ENCODE measurements around the gene SKI. TPM values are rescaled to one million over a fixed set of nuclear protein-coding genes. Genes with fewer than 3 reads are reported as not detected.

The SKI gene
- total and polyA plus RNA-seq, 2 experiments from 2014 or later, result 9.3 to 66.8 TPM

DNA sequence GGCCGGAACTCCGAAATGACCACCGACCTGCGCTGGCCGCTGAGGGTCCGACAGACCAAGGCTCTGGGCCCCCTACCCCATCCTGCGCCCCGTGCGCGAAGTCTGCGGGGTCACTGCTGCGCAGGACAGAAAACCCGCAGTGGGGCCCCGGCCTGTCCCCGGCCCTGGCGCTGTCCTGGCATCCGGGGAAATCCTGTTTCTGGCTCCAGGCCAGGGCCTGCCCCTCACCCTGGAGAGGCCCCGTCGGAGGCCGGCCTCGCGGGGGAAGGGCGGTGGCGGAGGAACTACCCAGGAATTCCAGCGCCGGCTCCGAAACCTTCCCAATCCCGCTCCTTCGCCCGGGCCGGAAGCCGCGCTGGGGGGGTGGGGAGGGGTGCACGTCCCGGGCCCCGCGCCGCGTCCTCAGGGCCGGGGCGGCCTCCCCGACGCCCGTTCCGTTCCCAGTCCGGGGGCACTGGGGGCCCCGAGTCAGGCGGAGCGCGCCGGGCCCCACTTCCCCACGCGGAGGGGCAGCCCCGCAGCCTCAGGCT is 86.2 kb downstream of the SKI start:
- TF ChIP-seq CREB1 (CRISPR knock-in tag; IDR thresholded peaks at IDR 0.05; ENCODE audit: low read depth) (peak; percentile 50; the same call in 1 of the 2 replicates), POLR2AphosphoS5 (IDR thresholded peaks at IDR 0.05; ENCODE audit: low read depth) (0 out of 2 replicates have a peak, but pooled peaks have one; percentile 21)
- TF ChIP-seq, protein P1, sequence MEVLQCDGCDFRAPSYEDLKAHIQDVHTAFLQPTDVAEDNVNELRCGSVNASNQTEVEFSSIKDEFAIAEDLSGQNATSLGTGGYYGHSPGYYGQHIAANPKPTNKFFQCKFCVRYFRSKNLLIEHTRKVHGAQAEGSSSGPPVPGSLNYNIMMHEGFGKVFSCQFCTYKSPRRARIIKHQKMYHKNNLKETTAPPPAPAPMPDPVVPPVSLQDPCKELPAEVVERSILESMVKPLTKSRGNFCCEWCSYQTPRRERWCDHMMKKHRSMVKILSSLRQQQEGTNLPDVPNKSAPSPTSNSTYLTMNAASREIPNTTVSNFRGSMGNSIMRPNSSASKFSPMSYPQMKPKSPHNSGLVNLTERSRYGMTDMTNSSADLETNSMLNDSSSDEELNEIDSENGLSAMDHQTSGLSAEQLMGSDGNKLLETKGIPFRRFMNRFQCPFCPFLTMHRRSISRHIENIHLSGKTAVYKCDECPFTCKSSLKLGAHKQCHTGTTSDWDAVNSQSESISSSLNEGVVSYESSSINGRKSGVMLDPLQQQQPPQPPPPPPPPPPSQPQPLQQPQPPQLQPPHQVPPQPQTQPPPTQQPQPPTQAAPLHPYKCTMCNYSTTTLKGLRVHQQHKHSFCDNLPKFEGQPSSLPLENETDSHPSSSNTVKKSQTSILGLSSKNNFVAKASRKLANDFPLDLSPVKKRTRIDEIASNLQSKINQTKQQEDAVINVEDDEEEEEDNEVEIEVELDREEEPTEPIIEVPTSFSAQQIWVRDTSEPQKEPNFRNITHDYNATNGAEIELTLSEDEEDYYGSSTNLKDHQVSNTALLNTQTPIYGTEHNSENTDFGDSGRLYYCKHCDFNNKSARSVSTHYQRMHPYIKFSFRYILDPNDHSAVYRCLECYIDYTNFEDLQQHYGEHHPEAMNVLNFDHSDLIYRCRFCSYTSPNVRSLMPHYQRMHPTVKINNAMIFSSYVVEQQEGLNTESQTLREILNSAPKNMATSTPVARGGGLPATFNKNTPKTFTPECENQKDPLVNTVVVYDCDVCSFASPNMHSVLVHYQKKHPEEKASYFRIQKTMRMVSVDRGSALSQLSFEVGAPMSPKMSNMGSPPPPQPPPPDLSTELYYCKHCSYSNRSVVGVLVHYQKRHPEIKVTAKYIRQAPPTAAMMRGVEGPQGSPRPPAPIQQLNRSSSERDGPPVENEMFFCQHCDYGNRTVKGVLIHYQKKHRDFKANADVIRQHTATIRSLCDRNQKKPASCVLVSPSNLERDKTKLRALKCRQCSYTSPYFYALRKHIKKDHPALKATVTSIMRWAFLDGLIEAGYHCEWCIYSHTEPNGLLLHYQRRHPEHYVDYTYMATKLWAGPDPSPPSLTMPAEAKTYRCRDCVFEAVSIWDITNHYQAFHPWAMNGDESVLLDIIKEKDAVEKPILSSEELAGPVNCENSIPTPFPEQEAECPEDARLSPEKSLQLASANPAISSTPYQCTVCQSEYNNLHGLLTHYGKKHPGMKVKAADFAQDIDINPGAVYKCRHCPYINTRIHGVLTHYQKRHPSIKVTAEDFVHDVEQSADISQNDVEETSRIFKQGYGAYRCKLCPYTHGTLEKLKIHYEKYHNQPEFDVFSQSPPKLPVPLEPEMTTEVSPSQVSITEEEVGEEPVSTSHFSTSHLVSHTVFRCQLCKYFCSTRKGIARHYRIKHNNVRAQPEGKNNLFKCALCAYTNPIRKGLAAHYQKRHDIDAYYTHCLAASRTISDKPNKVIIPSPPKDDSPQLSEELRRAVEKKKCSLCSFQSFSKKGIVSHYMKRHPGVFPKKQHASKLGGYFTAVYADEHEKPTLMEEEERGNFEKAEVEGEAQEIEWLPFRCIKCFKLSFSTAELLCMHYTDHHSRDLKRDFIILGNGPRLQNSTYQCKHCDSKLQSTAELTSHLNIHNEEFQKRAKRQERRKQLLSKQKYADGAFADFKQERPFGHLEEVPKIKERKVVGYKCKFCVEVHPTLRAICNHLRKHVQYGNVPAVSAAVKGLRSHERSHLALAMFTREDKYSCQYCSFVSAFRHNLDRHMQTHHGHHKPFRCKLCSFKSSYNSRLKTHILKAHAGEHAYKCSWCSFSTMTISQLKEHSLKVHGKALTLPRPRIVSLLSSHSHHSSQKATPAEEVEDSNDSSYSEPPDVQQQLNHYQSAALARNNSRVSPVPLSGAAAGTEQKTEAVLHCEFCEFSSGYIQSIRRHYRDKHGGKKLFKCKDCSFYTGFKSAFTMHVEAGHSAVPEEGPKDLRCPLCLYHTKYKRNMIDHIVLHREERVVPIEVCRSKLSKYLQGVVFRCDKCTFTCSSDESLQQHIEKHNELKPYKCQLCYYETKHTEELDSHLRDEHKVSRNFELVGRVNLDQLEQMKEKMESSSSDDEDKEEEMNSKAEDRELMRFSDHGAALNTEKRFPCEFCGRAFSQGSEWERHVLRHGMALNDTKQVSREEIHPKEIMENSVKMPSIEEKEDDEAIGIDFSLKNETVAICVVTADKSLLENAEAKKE (CRISPR knock-in tag; IDR thresholded peaks at IDR 0.05), result no peak
- H3F3A ChIP-seq (replicated peaks; ENCODE audit: low read depth), result peaks cover 3% of the 10 kb centered on the region; the same call in 1 of the 2 replicates
- H3K4me2 ChIP-seq, result peak overlapping the region; percentile 78
- Mint-ChIP-seq H3K27me3 (ENCODE audit: insufficient read depth, low read depth, poor library complexity) (peaks cover 18% of the 10 kb centered on the region), H3K9me3 (no peaks in the 10 kb centered on the region), H3K36me3 (ENCODE audit: low read depth) (peaks cover under 1% of the 10 kb centered on the region; the same call in 1 of the 3 replicates), H3K4me3 (peak overlapping the region; percentile 57), H3K27ac (no peak overlapping the region), H3K4me1 (peaks cover 11% of the 10 kb centered on the region)
- H3K4me3 ChIP-seq, result peak overlapping the region; percentile 49
- H3K4me1 ChIP-seq (ENCODE audit: insufficient read depth), result peaks cover 9% of the 10 kb centered on the region
- no peaks in the 10 kb centered on the region for H3K27me3 ChIP-seq (ENCODE audit: insufficient read depth)
- peak overlapping the region; percentile 83; the same call in 1 of the 2 replicates for H3K27ac ChIP-seq (ENCODE audit: low read depth)
- DNase-seq (ENCODE audit: low spot score) (peak; percentile 94), ATAC-seq (peak; percentile 49)
- H4K20me1 ChIP-seq (replicated peaks; ENCODE audit: insufficient read depth), result no peaks in the 10 kb centered on the region
- no peaks in the 10 kb centered on the region for H3K36me3 ChIP-seq (ENCODE audit: insufficient read depth)
- H2AFZ ChIP-seq, result no peak overlapping the region
- H3K9me2 ChIP-seq (ENCODE audit: insufficient read depth), result no peaks in the 10 kb centered on the region
- H3K79me2 ChIP-seq (replicated peaks; ENCODE audit: insufficient read depth), result no peaks in the 10 kb centered on the region

All from GM23338 (cell line).